Measurements from ENCODE around the gene ATP11A.

DNA sequence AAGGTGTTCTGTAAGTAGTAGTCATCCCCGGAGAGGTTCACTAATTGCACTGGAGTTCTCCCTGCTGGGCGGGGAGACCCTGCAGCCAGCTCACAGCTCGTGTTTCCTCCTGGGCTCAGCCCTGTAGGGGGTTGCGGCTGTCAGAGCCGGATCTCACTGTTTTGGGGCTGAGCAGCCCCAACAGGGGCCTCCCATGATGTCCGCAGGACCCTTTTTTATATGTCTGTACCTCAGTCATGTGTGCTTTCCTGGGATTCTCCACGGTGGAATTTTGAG, 148.9 kb downstream of the ATP11A start:
- TF ChIP-seq, protein P1, sequence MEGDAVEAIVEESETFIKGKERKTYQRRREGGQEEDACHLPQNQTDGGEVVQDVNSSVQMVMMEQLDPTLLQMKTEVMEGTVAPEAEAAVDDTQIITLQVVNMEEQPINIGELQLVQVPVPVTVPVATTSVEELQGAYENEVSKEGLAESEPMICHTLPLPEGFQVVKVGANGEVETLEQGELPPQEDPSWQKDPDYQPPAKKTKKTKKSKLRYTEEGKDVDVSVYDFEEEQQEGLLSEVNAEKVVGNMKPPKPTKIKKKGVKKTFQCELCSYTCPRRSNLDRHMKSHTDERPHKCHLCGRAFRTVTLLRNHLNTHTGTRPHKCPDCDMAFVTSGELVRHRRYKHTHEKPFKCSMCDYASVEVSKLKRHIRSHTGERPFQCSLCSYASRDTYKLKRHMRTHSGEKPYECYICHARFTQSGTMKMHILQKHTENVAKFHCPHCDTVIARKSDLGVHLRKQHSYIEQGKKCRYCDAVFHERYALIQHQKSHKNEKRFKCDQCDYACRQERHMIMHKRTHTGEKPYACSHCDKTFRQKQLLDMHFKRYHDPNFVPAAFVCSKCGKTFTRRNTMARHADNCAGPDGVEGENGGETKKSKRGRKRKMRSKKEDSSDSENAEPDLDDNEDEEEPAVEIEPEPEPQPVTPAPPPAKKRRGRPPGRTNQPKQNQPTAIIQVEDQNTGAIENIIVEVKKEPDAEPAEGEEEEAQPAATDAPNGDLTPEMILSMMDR (conservative IDR thresholded peaks at IDR 0.05; ENCODE audit: low read depth, low read length) = no peak
- TF ChIP-seq EZH2 (IDR thresholded peaks at IDR 0.05; ENCODE audit: low read length, unreplicated experiment) = no peak
